ENCODE data around the gene CMAS.
"Not testable (repeated sequence)": the region's sequence is repeated elsewhere in the genome, so short reads cannot be mapped to it uniquely, and the experiment has no call there.

The CMAS gene

DNA sequence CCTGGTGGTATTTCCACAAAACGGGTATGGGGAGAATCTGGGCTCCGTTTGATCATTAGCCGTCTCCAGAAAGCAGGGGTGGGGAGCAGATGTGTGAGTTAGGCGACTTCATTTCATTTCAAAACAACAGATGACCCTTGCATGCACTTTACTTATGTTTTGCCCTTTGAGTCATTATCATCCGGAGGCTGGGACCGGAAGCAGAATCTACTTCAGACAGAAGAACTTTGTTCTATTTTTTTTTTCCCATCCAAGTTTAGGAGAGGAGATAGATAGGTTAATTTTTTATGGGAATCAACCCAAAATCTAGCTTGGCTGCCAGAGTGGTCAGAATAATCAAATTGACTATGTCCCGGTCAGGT lies 31.3 kb upstream of the CMAS start:
- no peak overlapping the region for H3K4me3 ChIP-seq (ENCODE audit: control insufficient read depth, low read depth, low read length)
- TF ChIP-seq, protein P1, sequence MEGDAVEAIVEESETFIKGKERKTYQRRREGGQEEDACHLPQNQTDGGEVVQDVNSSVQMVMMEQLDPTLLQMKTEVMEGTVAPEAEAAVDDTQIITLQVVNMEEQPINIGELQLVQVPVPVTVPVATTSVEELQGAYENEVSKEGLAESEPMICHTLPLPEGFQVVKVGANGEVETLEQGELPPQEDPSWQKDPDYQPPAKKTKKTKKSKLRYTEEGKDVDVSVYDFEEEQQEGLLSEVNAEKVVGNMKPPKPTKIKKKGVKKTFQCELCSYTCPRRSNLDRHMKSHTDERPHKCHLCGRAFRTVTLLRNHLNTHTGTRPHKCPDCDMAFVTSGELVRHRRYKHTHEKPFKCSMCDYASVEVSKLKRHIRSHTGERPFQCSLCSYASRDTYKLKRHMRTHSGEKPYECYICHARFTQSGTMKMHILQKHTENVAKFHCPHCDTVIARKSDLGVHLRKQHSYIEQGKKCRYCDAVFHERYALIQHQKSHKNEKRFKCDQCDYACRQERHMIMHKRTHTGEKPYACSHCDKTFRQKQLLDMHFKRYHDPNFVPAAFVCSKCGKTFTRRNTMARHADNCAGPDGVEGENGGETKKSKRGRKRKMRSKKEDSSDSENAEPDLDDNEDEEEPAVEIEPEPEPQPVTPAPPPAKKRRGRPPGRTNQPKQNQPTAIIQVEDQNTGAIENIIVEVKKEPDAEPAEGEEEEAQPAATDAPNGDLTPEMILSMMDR (IDR thresholded peaks at IDR 0.05; ENCODE audit: control insufficient read depth, insufficient read depth, low read depth, low read length, missing control alignments): no peak
- no peak for DNase-seq (ENCODE audit: low read depth)

DNA sequence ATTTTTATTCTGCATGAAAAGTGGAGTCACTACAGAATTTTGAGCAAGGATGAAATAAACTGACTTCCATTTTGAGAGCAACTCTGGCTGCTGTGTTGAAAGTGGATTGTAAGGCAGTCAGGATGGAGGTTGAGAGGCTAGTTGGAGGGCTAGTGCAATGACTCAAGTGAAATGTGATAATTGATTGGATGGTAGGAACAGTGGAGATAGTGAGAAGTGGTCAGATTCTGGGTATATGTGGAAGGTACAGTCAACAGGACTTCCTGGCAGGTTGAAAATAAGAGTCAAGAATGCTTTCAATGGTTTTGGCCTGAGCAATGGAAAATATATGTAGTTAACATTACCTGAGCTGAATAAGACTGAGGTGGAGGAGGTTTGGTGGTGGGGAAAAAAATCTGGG lies 29.0 kb upstream of the CMAS start:
- TF ChIP-seq, protein P1 (IDR thresholded peaks at IDR 0.05; ENCODE audit: control insufficient read depth, insufficient read depth, low read depth, low read length, missing control alignments): no peak
- H3K4me3 ChIP-seq (ENCODE audit: control insufficient read depth, low read depth, low read length): no peak overlapping the region
- no peak for DNase-seq (ENCODE audit: low read depth)

DNA sequence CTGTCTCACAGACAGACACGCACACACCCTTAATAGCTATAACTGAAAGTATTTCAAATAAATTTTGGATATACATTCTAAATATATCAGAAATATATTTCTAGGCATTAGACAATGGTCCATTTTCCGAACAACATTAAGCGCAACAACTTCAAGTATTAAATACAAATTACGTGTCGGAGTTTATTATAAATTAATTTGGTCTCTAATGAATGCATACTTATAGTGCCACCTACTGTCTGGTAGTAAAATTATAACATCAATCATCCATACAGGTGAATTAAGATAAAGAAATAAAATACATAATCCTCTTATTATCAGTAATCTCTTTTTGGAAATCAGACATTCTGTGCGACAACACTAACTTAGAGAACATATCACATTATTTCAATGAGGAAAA lies 27.2 kb upstream of the CMAS start:
- H3K4me3 ChIP-seq (ENCODE audit: control insufficient read depth, low read depth, low read length): no peak overlapping the region
- DNase-seq (ENCODE audit: low read depth): no peak
- TF ChIP-seq, protein P1 (IDR thresholded peaks at IDR 0.05; ENCODE audit: control insufficient read depth, insufficient read depth, low read depth, low read length, missing control alignments): peak; percentile 30

DNA sequence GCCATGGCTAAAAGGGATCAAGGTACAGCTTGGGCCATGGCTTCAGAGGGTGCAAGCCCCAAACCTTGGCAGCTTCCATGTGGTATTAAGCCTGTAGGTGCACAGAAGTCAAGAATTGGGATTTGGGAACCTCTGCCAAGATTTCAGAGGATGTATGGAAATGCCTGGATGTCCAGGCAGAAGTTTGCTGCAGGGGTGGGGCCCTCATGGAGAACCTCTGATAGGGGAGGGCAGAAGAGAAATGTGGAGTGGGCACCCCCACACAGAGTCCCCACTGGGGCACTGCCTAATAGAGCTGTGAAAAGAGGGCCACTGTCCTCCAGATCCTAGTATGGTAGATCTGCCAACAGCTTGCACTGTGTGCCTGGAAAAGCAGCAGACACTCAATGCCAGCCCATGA lies 22.5 kb upstream of the CMAS start:
- DNase-seq (ENCODE audit: low read depth); H3K4me3 ChIP-seq (ENCODE audit: control insufficient read depth, low read depth, low read length): not testable (repeated sequence)

DNA sequence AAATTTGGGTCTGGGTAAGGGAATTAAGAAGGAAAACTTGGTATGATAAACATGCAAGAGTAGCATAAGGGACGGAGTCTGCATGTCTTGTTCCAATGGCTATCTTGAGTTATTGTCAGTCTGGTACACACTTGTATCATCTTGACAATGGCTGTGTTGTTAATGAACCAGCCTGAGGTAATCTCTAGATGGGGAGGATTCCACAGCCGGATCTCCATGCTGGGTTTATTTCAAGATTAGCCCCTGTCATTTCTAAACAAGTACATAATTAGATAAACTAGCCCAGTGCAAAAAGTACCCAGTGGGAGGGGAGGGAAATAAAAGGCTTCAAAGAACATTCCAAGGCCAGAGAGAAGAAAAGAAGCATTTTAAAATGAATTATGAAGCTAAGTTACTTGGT lies 16.5 kb upstream of the CMAS start:
- TF ChIP-seq, protein P1 (IDR thresholded peaks at IDR 0.05; ENCODE audit: control insufficient read depth, insufficient read depth, low read depth, low read length, missing control alignments): no peak
- H3K4me3 ChIP-seq (ENCODE audit: control insufficient read depth, low read depth, low read length): no peak overlapping the region
- DNase-seq (ENCODE audit: low read depth): no peak

DNA sequence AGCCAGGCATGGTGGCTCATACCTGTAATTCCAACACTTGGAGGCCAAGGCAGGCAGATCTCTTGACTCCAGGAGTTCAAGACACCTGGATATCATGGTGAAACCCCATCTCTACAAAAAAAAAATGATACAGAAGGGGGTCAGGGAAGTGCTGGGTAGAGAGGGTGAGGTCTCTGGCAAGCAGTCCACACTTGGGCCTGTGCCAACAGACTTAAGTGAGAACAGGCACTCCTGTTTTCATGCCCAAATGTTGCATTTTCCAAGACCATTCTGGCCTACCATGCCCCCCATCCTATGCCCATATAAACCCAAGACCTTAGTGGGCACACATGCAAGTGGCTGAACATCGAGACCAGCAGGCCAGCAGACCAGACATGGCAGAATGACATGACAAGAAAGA lies 16.0 kb upstream of the CMAS start:
- H3K4me3 ChIP-seq (ENCODE audit: control insufficient read depth, low read depth, low read length): no peak overlapping the region
- no peak for DNase-seq (ENCODE audit: low read depth)
- TF ChIP-seq, protein P1 (IDR thresholded peaks at IDR 0.05; ENCODE audit: control insufficient read depth, insufficient read depth, low read depth, low read length, missing control alignments): no peak

DNA sequence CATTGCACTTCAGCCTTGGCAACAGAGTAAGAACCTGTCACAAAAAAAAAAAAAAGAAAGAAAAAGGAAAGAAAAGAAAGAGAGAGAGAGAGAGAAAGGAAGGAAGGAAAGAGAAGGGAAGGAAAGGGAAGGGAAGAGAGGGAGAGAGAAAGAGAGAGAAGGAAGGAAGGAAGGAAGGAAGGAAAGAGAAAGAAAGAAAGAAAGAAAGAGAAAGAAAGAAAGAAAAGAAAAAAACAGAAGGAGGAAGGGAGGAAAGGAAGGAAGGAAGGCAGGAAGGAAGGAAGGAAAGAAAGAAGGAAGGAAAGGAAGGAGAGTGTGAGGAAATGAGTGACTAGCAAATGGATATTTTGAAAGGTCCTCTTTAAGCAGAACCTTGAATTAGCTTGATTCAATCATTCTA lies 13.3 kb upstream of the CMAS start:
- TF ChIP-seq, protein P1 (IDR thresholded peaks at IDR 0.05; ENCODE audit: control insufficient read depth, insufficient read depth, low read depth, low read length, missing control alignments): no peak
- DNase-seq (ENCODE audit: low read depth): no peak
- H3K4me3 ChIP-seq (ENCODE audit: control insufficient read depth, low read depth, low read length): no peak overlapping the region

All from AG09309 (cell line).